GM10266 (cell line): ENCODE results near the gene TEX2.

Source experiments
- DNase-seq: peaks from one replicate; pipeline ENCODE4 v3.0.0; 2012; ENCODE audit errors: extremely low spot score
- TF ChIP-seq, protein P1 (sequence below): IDR thresholded peaks from 2 replicates; pipeline ENCODE4 v1.5.1; 2012; ENCODE audit warnings: mild to moderate bottlenecking, low read depth; ENCODE audit not compliant: control insufficient read depth, insufficient read depth; ENCODE audit errors: missing control alignments

The TEX2 gene

DNA sequence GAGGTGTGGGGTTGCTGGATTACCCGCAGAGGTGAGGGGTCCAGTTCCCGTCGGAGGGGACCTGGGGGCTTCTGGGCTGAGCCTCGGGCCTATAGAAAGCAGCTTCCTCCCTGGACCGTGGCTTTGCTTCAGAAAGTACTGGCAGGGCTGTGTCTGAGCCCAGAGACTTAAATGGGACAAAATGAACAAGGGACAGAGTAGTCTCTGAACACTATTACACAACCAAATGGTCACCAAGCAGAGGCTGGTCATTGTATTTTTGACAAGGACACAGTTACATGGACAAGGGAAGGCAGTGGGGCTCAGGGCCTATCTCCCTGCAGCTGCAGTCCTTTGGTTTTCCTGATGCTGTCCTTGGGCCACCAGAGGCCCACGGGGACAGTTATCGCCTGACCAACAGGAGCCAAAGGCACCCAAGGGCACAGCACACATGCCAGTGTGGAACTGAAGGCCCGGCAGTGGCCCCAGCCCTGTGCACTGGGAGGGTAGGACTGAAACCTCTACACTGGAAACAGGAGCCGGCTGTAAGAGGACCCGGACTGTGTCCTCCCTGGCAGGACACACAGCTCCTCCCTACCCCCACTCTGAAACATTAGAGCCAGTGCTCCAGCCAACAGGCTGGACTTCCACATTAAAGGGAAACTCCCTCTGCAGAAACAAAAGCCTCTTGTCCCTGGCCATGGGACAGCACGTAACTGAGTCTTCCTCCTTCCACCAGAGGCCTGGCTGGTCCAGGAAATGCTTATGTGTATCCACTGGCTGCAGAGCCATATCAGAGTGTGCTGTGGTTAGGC lies 107.1 kb downstream of the TEX2 start:
- no peak for DNase-seq
- TF ChIP-seq, protein P1, sequence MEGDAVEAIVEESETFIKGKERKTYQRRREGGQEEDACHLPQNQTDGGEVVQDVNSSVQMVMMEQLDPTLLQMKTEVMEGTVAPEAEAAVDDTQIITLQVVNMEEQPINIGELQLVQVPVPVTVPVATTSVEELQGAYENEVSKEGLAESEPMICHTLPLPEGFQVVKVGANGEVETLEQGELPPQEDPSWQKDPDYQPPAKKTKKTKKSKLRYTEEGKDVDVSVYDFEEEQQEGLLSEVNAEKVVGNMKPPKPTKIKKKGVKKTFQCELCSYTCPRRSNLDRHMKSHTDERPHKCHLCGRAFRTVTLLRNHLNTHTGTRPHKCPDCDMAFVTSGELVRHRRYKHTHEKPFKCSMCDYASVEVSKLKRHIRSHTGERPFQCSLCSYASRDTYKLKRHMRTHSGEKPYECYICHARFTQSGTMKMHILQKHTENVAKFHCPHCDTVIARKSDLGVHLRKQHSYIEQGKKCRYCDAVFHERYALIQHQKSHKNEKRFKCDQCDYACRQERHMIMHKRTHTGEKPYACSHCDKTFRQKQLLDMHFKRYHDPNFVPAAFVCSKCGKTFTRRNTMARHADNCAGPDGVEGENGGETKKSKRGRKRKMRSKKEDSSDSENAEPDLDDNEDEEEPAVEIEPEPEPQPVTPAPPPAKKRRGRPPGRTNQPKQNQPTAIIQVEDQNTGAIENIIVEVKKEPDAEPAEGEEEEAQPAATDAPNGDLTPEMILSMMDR = no peak

DNA sequence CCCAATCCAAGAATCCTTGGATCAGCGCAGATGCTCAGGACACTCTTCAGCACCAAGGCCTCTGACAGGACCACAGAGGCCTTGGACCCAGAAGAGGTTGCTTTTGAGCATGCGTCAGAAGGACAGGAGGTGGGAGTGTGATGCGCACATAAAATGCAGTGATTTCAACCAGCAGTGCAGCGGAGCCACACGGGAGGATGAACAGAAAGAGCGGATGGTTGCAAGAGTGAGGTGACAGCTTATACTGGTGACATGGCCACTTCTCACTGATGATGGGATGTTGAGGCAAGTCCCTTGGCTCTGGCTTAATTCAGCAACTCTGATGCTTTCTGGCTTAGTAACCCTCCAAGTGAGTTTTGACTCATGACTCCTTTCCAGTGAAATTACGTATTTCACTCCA lies 107.9 kb downstream of the TEX2 start:
- no peak for DNase-seq
- TF ChIP-seq, protein P1 = no peak

DNA sequence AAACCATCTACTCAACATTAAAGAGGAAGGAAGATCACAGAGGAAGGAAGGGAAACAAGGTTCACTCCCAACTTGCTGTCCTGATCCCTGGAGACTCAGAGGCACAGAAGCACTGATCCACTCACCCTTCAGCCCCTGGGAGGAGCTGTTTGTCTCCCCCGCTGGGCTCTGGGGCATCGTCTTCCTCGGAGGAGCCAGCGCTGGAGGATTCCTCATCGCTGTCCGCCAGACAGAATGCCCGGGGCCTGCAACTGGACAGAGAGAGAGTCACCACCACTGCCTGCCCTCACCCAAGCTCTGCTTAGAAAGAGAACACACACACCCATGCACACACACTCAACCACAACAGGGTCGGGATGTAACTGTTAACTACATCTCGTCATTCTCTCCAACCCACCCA lies 108.3 kb downstream of the TEX2 start:
- no peak for DNase-seq
- TF ChIP-seq, protein P1 = no peak

DNA sequence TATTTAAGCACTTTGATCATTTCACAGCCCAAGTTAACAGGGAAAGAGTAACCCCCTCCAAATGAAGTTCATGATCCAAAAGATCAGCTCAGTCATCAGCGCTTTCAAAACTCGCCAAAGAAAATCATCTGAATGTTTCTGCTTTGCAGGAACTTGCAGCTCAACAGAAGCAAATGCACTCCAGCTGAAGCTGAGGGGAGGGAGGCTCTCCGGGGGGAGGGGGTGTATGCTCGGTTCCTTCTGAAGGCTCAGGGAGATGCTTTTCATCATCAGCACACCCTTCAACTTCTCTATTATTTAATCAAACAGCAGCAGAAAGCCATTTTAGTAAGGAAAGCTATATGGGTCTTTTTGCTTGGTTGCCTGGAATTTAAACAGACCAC lies 108.8 kb downstream of the TEX2 start:
- TF ChIP-seq, protein P1 = no peak

DNA sequence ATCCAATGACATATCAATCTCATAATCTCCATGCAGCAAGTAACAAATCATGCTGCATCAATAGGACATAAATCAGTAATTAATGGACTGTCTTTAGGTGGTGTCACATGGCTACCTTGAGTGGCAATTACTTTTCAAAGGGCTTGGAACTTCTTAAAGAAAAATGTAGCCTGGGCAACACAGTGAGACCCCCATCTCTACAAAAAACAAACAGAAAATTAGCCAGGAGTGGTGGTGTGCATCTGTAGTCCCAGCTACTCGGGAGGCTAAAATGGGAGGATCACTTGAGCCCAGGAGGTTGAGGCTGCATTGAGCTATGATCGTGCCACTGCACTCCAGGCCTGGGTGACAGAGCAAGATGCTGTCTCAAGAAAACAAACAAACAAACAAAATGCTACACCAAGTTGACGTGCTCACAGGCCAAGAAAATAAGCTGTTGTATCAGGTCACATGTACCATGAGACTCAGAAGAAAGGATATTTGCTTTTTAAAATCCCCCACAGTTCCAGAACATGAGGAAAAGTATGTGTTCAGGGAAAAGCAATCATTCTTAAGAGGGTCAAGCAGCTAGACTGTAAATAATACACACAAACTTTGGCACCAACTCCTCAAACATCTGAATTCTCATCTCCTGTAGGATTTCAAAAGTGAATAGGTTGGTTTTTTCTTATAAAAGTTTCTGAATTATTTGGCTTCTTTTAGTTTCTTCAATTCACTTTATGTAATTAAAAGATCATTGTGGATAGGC lies 109.3 kb downstream of the TEX2 start:
- DNase-seq = no peak
- TF ChIP-seq, protein P1 = no peak

More for the DNA sequence above, 108.8 kb downstream of the TEX2 start:
- no peak for DNase-seq

DNA sequence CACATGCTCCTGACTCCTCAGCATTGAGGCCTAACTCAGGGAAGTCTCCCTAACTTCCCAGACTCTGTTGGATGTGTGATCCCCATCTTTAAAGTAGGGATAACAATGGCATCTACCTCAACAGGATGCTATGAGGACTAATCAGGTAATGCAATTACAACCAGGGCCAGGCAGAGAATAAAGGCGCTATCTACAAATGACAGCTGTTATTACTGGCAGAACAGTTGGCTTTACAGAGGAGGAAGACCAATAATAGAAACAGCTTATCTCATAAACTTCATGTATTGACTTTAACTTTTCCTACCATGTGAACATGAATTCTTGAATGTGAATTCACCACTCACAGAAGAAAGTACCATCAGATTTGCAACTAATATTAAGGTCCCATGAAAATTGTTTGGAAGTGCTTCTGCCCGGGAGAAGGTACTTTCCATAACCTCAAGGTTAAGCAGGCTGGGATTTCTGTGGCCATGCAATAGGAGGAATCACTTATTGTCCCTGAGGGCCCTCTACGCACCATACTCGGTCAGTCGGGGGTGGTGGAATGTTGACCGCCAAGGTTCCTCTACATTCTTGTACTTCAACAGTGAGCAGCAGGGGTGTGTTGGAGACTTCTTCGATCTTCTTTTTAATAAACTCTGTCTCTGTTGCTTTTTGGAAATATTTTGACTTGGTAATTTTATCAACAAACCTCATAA lies 110.5 kb downstream of the TEX2 start:
- no peak for DNase-seq
- TF ChIP-seq, protein P1 = no peak

DNA sequence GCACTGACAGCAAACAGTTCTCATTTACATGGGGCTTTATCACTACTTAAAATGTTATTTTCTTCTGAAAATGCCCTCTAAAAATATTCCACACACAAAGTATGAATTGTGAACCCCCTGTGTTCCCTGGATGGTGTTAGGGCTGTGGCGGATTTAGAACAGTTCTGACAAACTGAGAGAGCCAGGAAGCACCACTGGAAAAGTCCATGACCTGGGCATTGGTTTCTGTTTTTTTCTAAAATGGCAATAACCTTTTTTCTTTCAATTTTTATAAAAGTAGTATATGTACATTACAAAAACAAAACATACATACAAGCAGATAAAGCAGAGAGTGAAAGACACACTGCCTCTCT lies 112.1 kb downstream of the TEX2 start:
- no peak for DNase-seq
- TF ChIP-seq, protein P1 = no peak
